22Rv1 (cell line): ENCODE results near the gene SNX9.

Experiments used
- H3K27ac ChIP-seq: fragments of 450-650 bp; 2 replicates; pipeline ENCODE4 v1.5.1; 2017
- ZFX ChIP-seq: fragments of 450-650 bp; IDR thresholded peaks from 2 replicates; pipeline ENCODE4 v1.6.1; 2017; ENCODE audit warnings: antibody characterized with exemption, borderline replicate concordance
- TF ChIP-seq, protein P1 (sequence below): fragments of 450-650 bp; IDR thresholded peaks from 2 replicates; pipeline ENCODE4 v1.5.1; 2017; ENCODE audit warnings: mild to moderate bottlenecking

SNX9 gene

GRCh38 chr6:157978021-157978783 is 155.2 kb downstream of the SNX9 start:
- TF ChIP-seq ZFX, result no peak
- TF ChIP-seq, protein P1, sequence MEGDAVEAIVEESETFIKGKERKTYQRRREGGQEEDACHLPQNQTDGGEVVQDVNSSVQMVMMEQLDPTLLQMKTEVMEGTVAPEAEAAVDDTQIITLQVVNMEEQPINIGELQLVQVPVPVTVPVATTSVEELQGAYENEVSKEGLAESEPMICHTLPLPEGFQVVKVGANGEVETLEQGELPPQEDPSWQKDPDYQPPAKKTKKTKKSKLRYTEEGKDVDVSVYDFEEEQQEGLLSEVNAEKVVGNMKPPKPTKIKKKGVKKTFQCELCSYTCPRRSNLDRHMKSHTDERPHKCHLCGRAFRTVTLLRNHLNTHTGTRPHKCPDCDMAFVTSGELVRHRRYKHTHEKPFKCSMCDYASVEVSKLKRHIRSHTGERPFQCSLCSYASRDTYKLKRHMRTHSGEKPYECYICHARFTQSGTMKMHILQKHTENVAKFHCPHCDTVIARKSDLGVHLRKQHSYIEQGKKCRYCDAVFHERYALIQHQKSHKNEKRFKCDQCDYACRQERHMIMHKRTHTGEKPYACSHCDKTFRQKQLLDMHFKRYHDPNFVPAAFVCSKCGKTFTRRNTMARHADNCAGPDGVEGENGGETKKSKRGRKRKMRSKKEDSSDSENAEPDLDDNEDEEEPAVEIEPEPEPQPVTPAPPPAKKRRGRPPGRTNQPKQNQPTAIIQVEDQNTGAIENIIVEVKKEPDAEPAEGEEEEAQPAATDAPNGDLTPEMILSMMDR, result no peak

DNA sequence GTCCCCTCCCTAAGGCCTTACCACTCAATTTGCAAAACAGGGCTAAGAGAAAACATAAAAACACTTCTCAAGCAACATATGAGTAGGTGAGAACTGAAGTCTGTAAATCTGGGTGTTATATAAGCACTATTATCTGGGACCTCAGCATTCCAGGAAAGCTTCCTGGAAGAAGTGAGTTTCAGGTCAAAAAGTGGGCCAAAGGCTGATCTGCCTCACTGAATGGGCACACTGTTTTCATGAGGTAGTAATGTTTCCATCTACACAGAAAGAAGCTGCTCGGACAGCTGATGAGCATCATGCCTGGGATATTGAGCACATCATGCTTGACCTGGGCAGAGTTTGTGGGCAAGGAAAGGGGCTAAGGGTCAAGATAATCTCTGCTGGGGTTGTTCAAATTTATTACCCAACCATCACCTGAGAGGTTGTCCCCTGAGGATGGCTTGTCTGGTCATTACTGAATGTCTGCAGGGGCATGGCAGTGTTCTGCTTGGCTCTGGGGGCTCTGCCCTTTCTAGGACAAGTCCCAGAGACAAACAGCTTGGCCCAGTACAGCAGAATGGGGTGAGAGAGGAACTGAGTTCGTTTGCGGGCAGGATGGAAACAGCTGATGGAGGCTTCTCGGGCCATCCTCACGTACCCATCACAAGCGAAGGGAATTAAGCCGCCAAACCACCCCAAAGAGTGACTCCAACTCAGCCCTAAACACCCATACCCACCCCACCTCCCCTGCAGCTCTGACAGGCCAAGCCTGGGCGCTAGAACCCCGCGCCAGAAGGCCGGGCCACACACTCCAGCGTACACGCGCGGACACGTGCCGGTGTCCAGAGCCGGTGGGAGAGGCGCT is 157.5 kb downstream of the SNX9 start:
- TF ChIP-seq, protein P1, result no peak
- no peak for TF ChIP-seq ZFX
- no peak overlapping the region for H3K27ac ChIP-seq

More at GRCh38 chr6:157978021-157978783, 155.2 kb downstream of the SNX9 start:
- no peak overlapping the region for H3K27ac ChIP-seq

DNA sequence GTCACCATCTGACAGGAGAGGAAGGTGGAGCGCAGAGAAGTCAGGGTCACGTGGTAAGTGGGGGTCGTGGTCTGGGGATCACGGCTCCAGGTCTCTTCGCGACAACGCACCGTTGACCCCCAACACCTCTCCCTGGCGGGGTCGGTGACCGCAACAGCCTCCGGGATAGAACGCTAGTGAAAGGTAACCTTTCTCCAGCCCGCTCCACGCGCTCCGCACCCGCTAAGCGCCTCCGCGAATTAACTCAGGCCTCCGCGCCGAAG is 158.0 kb downstream of the SNX9 start:
- no peak overlapping the region for H3K27ac ChIP-seq
- TF ChIP-seq, protein P1, result no peak
- TF ChIP-seq ZFX, result no peak

DNA sequence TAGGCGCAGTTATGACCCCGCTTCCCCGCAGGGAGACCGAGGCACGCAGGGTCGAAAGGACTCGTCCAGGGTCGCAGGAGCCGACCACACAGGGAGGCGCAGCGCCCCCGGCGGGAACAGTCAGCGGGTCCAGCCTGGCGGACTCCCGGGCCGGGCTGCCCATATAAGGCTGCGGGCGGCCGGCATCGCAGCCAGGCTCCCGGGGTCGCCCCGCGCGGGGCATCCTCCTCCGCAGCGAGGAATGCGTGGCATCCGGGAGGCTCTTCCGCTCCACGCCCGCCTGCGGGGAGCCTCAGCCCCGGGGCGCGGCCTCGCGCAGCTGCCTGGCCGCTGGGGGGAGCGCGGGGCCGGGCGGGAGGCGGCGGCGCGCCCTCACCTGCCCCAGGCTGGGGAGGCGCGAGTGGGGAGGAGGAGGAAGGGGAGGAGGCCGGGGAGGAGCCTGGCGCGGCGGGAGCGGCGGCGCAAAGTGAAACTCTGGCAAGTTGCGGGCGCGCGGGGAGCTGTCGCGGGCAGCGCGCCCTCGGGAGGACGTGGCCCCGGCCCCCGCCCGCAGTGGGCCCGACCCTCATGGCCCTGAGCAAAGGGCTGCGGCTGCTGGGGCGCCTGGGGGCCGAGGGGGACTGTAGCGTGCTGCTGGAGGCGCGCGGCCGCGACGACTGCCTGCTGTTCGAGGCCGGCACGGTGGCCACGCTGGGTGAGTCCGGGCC is 158.5 kb downstream of the SNX9 start, which contains the start of gene SYNJ2:
TSS of gene SYNJ2 (plus strand) at position 469 of the 707 bp plus-strand sequence. CDS start at position 568, 99 bp downstream.
- peak within 1 kb of the TSS; percentile 38; the same call in 1 of the 2 replicates for H3K27ac ChIP-seq
- TF ChIP-seq, protein P1, result peak; percentile 85
- TF ChIP-seq ZFX, result no peak

DNA sequence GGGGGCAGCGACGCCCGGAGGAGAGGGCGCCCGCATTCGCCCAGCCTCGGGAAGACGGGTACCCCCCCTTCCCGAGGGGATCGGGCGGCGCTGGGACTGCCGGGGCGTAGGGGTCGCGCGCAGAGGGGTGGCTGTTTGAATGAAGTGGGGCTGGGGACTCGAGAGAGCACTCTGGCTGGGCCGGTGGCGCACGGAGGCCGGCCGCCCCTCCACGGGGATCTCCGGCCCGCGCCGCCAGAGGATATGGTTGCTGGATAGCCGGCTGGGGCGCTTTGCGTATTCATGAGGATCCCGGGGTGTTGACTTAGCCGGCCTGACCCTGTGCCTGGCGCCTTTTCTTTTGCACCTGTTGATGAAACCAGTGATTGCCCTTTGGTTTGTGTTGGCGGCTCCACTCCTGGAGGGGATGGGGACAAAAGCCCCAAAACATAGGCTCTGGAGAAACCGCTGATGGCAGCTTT is 159.1 kb downstream of the SNX9 start:
- H3K27ac ChIP-seq, result peak overlapping the region; percentile 38; the same call in 1 of the 2 replicates
- TF ChIP-seq, protein P1, result no peak
- no peak for TF ChIP-seq ZFX

- no peak overlapping the region for H3K27ac ChIP-seq
- TF ChIP-seq ZFX, result no peak
- TF ChIP-seq, protein P1, result no peak
These were observed 159.7 kb downstream of the SNX9 start for GRCh38 chr6:157982563-157983405.
